K562 (cell line): ENCODE results near the gene RPL18A. TPM values are rescaled to one million over a fixed set of nuclear protein-coding genes. Genes with fewer than 3 reads are reported as not detected.

Experiments used
- ASH1L ChIP-seq: fragments of 450-650 bp; IDR thresholded peaks from 2 replicates; pipeline ENCODE4 v1.6.1; 2018; ENCODE audit warnings: borderline replicate concordance, mild to moderate bottlenecking, low read depth; ENCODE audit not compliant: partially characterized antibody
- BCOR ChIP-seq: fragments of 450-650 bp; IDR thresholded peaks from 2 replicates; pipeline ENCODE4 v1.6.1; 2016
- CAMTA2 ChIP-seq: fragments of 250-450 bp; sonication (Bioruptor Pico); conservative IDR thresholded peaks from 2 replicates; pipeline ENCODE4 v1.5.1; 2022
- CHD2 ChIP-seq: IDR thresholded peaks from 2 replicates; pipeline ENCODE4 v1.6.1; 2011; ENCODE audit warnings: low read depth, low read length
- CTCF ChIP-seq, 3 experiments: IDR thresholded peaks in 2 of 3; conservative IDR thresholded peaks in 1 of 3; 2 replicates each; pipeline ENCODE4 v1.5.1; 2011 to 2012; ENCODE audit warnings: low read length in 3 of 3, mild to moderate bottlenecking in 3 of 3, control low read depth in 2 of 3, improper control_type of control experiment in 1 of 3, inconsistent platforms in 1 of 3, low read depth in 1 of 3, mixed read lengths in 1 of 3, moderate library complexity in 1 of 3; ENCODE audit not compliant: insufficient read depth in 2 of 3
- E2F8 ChIP-seq: fragments of 450-650 bp; IDR thresholded peaks from 2 replicates; pipeline ENCODE4 v1.7.1; 2018; ENCODE audit warnings: mild to moderate bottlenecking, low read depth; ENCODE audit not compliant: partially characterized antibody
- HDAC8 ChIP-seq: fragments of 450-650 bp; IDR thresholded peaks from 2 replicates; pipeline ENCODE4 v1.6.1; 2016; ENCODE audit warnings: mild to moderate bottlenecking, missing genetic modification characterization, moderate library complexity, missing compliant biosample characterization
- HMGN3 ChIP-seq: IDR thresholded peaks from 2 replicates; pipeline ENCODE4 v1.6.1; 2011; ENCODE audit warnings: borderline replicate concordance, low read depth, mild to moderate bottlenecking, mixed read lengths, low read length; ENCODE audit not compliant: insufficient read length; ENCODE audit errors: extremely low read depth
- MED1 ChIP-seq: sonication (generic); formaldehyde crosslinking; IDR thresholded peaks from 2 replicates; pipeline ENCODE4 v1.8.1; 2023; ENCODE audit warnings: missing genetic modification reagents, borderline replicate concordance
- MTA2 ChIP-seq: fragments of 450-650 bp; IDR thresholded peaks from 2 replicates; pipeline ENCODE4 v1.6.1; 2016; ENCODE audit warnings: low read depth
- MXI1 ChIP-seq: IDR thresholded peaks from 2 replicates; pipeline ENCODE4 v1.6.1; 2011; ENCODE audit warnings: low read depth, mild to moderate bottlenecking, improper control_type of control experiment, low read length
- NFIC ChIP-seq: fragments of 450-650 bp; IDR thresholded peaks from 2 replicates; pipeline ENCODE4 v1.6.1; 2017; ENCODE audit warnings: mild to moderate bottlenecking, inconsistent platforms
- NFXL1 ChIP-seq: fragments of 450-650 bp; formaldehyde crosslinking; IDR thresholded peaks from 2 replicates; pipeline ENCODE4 v1.4.0; 2021; ENCODE audit warnings: mild to moderate bottlenecking
- NRF1 ChIP-seq, 2 experiments: fragments of 450-650 bp; IDR thresholded peaks in 1 of 2; conservative IDR thresholded peaks in 1 of 2; 2 replicates each; pipeline ENCODE4 v1.6.1; 2014; ENCODE audit warnings: mild to moderate bottlenecking in 2 of 2
- PPARD ChIP-seq: fragments of 250-450 bp; sonication (Bioruptor Pico); IDR thresholded peaks from 2 replicates; pipeline ENCODE4 v1.8.0; 2022; ENCODE audit warnings: inconsistent platforms, mild to moderate bottlenecking, moderate library complexity
- RFX7 ChIP-seq: fragments of 250-450 bp; sonication (Bioruptor Pico); IDR thresholded peaks from 2 replicates; pipeline ENCODE4 v1.5.1; 2021; ENCODE audit warnings: mild to moderate bottlenecking
- TCF7 ChIP-seq: sonication (generic); IDR thresholded peaks from 2 replicates; pipeline ENCODE4 v1.6.1; 2016; ENCODE audit warnings: antibody characterized with exemption, borderline replicate concordance
- TEAD4 ChIP-seq, 2 experiments: sonication (generic) in 1 of 2; formaldehyde crosslinking in 1 of 2; IDR thresholded peaks; 2 replicates each; pipeline versions ENCODE4 v1.6.1 to v1.8.0; 2012 to 2022; ENCODE audit warnings: borderline replicate concordance in 1 of 2, inconsistent platforms in 1 of 2, low read length in 1 of 2, mild to moderate bottlenecking in 1 of 2, missing genetic modification reagents in 1 of 2
- ZC3H8 ChIP-seq: fragments of 450-650 bp; IDR thresholded peaks from 2 replicates; pipeline ENCODE4 v1.6.1; 2017
- ZFX ChIP-seq: sonication (generic); formaldehyde crosslinking; IDR thresholded peaks from 2 replicates; pipeline ENCODE4 v1.8.0; 2022; ENCODE audit warnings: mild to moderate bottlenecking, missing genetic modification reagents, moderate library complexity
- ZNF12 ChIP-seq: sonication (generic); formaldehyde crosslinking; IDR thresholded peaks from 2 replicates; pipeline ENCODE4 v1.4.0; 2020; ENCODE audit warnings: mild to moderate bottlenecking, missing genetic modification reagents
- ZSCAN29 ChIP-seq: fragments of 450-650 bp; IDR thresholded peaks from 2 replicates; pipeline ENCODE4 v1.6.1; 2017
- polyA plus RNA-seq, 8 experiments: library from polyadenylated mRNA; depleted of rRNA in 4 of 8; stranded (reverse) in 5 of 8; unstranded in 3 of 8; fragments of >200 nt; fragmentation: Nextera tagmentation in 2 of 8; fragmentation: Illumina TruSeq in 1 of 8; extraction: Ambion mirVana in 2 of 8; extraction: Trizol in 1 of 8; gene quantifications; 2 replicates each; pipeline versions ENCODE4 v1.2.1 to v1.2.3, GENCODE V29; 2011 to 2014; ENCODE audit warnings: inconsistent platforms in 1 of 8, missing spikeins in 1 of 8
- total RNA-seq, 7 experiments: library from RNA; depleted of rRNA in 6 of 7; stranded (reverse); fragments of >200 nt in 6 of 7; fragmentation: Illumina TruSeq in 2 of 7; extraction: Trizol in 2 of 7; gene quantifications; 2 replicates each; pipeline versions ENCODE4 v1.2.1 to v1.2.3, GENCODE V29; 2011 to 2021; ENCODE audit warnings: low replicate concordance in 1 of 7
- TF ChIP-seq, protein P1 (sequence below): fragments of 250-450 bp; sonication (Bioruptor Pico); IDR thresholded peaks from 2 replicates; pipeline ENCODE4 v1.5.0; 2021

RPL18A gene
- total and polyA plus RNA-seq, 9 of the 15 experiments (the other 6 are each of a cell fraction or from before 2014, with no cell fraction given): 626 to 2,882 (median 1,895) TPM

GRCh38 chr19:17883627-17884410 lies 24.1 kb downstream of the RPL18A start (continued):
- TF ChIP-seq CTCF (IDR thresholded peaks at IDR 0.05 in 2 of 3, conservative IDR thresholded peaks at IDR 0.05 in 1 of 3; ENCODE audit: insufficient read depth in 2 of 3, low read depth in 1 of 3, low read length in 3 of 3) (peak in 1 of 3 experiments; percentile 8; a peak in 1 of 6 replicates), CAMTA2 (no peak), ASH1L (no peak), ZC3H8 (no peak), PPARD (no peak), NFXL1 (no peak), BCOR (peak; percentile 91), E2F8 (no peak), MXI1 (no peak), ZSCAN29 (no peak), ZNF12 (CRISPR knock-in tag) (no peak), NFIC (no peak), NRF1 (conservative IDR thresholded peaks at IDR 0.05 in 1 of 2, IDR thresholded peaks at IDR 0.05 in 1 of 2) (no peak), HDAC8 (no peak), MTA2 (no peak), TEAD4 (IDR thresholded peaks at IDR 0.05; ENCODE audit: low read length) (no peak), TEAD4 (CRISPR knock-in tag; IDR thresholded peaks at IDR 0.05; ENCODE audit: borderline replicate concordance) (no peak), ZFX (CRISPR knock-in tag) (no peak), RFX7 (no peak), CHD2 (peak; percentile 90), HMGN3 (peak; percentile 36), MED1 (CRISPR knock-in tag) (no peak), TCF7 (no peak)
- TF ChIP-seq, protein P1, sequence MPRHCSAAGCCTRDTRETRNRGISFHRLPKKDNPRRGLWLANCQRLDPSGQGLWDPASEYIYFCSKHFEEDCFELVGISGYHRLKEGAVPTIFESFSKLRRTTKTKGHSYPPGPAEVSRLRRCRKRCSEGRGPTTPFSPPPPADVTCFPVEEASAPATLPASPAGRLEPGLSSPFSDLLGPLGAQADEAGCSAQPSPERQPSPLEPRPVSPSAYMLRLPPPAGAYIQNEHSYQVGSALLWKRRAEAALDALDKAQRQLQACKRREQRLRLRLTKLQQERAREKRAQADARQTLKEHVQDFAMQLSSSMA: no peak
